Tibial artery (tissue), 4 donors: ENCODE measurements around the gene OSM.

Experiments
- DNase-seq, 2 donors: peaks; one replicate each; pipeline ENCODE4 v3.0.0-alpha.2; 2019
- H3K27ac ChIP-seq, 2 donors: fragments of 200-600 bp; sonication (generic) in 1 of 2; 1 replicate in 1 of 2; 2 replicates in 1 of 2; pipeline ENCODE4 v1.5.1; 2018 to 2019; ENCODE audit warnings: mild to moderate bottlenecking in 1 of 2
- H3K27me3 ChIP-seq, 2 donors: fragments of 200-600 bp; sonication (generic) in 1 of 2; one replicate each; pipeline versions ENCODE4 v1.5.1 to v1.6.0; 2016 to 2019
- H3K36me3 ChIP-seq, 3 donors: fragments of 200-600 bp; sonication (generic) in 2 of 3; one replicate each; pipeline ENCODE4 v1.5.1; 2016 to 2019; ENCODE audit warnings: mild to moderate bottlenecking in 2 of 3
- H3K4me1 ChIP-seq, 4 donors: fragments of 200-600 bp; sonication (generic) in 2 of 4; 1 replicate in 3 of 4; 2 replicates in 1 of 4; pipeline ENCODE4 v1.5.1; 2016 to 2019
- H3K4me3 ChIP-seq, 2 donors: fragments of 200-600 bp; sonication (generic) in 1 of 2; 1 replicate in 1 of 2; 2 replicates in 1 of 2; pipeline ENCODE4 v1.5.1; 2018 to 2019; ENCODE audit warnings: mild to moderate bottlenecking in 2 of 2
- H3K9me3 ChIP-seq, 3 donors: fragments of 200-600 bp; sonication (generic) in 1 of 3; one replicate each; pipeline ENCODE4 v1.5.1; 2016 to 2019
- intact Hi-C: fragments of 100-400 bp; cut with DNase I; formaldehyde crosslinking; loops from one replicate; pipeline ENCODE4 v1.15.0; 2023; ENCODE audit warnings: low total_unique reads
- TF ChIP-seq, protein P1 (sequence below), 2 experiments: fragments of 200-600 bp in 1 of 2; fragments of 450-650 bp in 1 of 2; IDR thresholded peaks; one replicate each; pipeline ENCODE4 v1.5.1; 2017 to 2019; ENCODE audit warnings: antibody characterized with exemption in 2 of 2, mild to moderate bottlenecking in 1 of 2, moderate library complexity in 1 of 2

OSM gene

DNA sequence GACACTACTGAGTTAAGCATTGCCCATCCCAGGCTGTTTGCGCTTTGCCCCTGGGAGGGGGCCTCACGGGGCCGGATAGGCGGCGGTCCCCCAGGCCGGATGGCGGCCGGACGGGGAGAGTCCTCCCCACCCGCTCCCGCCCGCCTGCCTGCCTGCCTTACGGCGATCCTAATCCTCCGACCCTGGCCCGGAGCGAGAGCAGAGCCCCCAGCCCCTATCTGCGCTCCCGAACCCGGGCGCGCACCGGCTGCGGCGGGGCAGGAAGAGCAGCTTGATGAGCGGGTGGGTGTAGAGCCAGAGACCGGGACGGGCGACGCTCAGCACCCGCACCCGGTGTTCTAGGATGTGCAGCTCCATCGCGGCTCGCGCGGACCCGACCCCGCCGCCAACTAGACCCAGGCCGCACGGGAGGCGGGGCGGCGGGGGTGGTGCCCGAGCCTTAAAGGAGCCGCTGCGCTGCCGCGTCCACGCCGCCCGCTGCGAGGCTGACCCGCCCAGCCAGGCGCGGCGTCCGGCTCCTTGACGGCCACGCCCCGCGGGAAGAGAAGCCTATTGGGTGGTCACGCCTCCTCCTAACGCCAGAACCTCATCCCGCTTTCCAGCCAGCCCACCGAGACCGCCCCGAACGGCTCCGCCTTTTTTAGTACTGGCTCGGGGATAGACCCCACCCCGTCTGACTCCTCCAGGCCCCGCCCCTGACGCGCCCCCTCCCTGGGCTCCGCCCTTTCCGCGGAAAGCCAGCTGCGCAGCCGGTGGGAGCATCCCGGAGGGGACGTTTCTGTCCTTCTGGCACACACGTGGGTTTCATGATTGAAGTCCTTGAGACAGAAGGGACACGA lies 22.7 kb upstream of the OSM start, which contains the start of gene CASTOR1:
Gene CASTOR1, minus strand, starts transcription at position 365 of the 839 bp plus-strand sequence. Its CDS starts 8 bp downstream, at position 357.
- peak within 1 kb of the TSS; percentile 76 to 99 for H3K4me3 ChIP-seq
- peak; percentile 99 to 100 for DNase-seq
- no peaks in the 10 kb centered on the region for H3K27me3 ChIP-seq
- TF ChIP-seq, protein P1, sequence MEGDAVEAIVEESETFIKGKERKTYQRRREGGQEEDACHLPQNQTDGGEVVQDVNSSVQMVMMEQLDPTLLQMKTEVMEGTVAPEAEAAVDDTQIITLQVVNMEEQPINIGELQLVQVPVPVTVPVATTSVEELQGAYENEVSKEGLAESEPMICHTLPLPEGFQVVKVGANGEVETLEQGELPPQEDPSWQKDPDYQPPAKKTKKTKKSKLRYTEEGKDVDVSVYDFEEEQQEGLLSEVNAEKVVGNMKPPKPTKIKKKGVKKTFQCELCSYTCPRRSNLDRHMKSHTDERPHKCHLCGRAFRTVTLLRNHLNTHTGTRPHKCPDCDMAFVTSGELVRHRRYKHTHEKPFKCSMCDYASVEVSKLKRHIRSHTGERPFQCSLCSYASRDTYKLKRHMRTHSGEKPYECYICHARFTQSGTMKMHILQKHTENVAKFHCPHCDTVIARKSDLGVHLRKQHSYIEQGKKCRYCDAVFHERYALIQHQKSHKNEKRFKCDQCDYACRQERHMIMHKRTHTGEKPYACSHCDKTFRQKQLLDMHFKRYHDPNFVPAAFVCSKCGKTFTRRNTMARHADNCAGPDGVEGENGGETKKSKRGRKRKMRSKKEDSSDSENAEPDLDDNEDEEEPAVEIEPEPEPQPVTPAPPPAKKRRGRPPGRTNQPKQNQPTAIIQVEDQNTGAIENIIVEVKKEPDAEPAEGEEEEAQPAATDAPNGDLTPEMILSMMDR (IDR thresholded peaks at IDR 0.05), result peak in 1 of 2 experiments; percentile 11
- peak within 1 kb of the TSS; percentile 89 to 99 for H3K27ac ChIP-seq
- no peaks in the 10 kb centered on the region for H3K9me3 ChIP-seq
- peaks cover 17 to 52% (median 31%) of the 10 kb centered on the region in 4 donors for H3K4me1 ChIP-seq
- peaks cover 27 to 55% (median 53%) of the 10 kb centered on the region in 3 donors for H3K36me3 ChIP-seq
- intact Hi-C loops, result loop anchor here (2.0 kb wide), 2 partner anchors 37 to 67 kb away; partner anchors contain the start of genes CCDC157, SF3A1 and TBC1D10A

DNA sequence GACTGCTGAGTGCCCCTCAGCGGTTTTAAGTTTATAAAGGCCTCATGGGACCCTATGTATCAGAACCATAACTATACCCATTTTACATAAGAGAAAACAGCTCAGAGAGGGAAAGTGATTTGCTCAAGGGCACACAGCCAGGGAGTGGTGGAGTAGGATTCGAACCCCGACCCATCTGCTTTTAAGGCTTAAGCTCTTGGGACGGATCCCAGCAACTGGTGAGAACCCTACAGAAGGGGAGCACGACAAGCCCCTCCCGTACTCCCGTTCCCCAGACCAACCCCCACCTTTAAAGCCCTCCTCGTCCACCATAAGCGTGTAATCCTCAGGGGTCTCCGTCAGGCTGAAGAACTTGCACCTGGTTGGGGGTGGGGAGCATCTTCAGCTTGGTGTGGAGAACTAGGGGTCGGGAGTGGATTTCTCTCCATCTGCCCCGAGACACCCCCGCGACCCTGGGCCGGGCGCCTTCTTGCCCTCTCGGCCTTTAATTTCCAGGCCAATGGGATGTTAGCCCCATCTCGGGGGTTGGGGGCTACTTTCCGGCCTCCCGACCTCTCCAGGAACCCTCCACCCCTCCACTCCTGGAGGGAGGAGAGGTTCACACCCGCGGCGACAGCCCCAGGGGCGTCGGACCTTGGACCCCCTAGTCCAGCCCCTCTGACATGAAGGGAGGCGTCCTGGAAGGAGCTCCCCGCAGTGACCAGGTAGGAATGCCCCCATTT lies 21.9 kb upstream of the OSM start:
- intact Hi-C loops, result loop anchor here (2.0 kb wide), 2 partner anchors 38 to 68 kb away; partner anchors contain the start of genes CCDC157, SF3A1 and TBC1D10A
- peaks cover 17 to 52% (median 31%) of the 10 kb centered on the region in 4 donors for H3K4me1 ChIP-seq
- peak overlapping the region; percentile 89 to 99 for H3K27ac ChIP-seq
- no peak for DNase-seq
- H3K27me3 ChIP-seq, result no peaks in the 10 kb centered on the region
- TF ChIP-seq, protein P1 (IDR thresholded peaks at IDR 0.05), result no peak
- peaks cover 24 to 55% (median 53%) of the 10 kb centered on the region in 3 donors for H3K36me3 ChIP-seq
- H3K9me3 ChIP-seq, result no peaks in the 10 kb centered on the region
- peak overlapping the region; percentile 76 to 99 for H3K4me3 ChIP-seq

DNA sequence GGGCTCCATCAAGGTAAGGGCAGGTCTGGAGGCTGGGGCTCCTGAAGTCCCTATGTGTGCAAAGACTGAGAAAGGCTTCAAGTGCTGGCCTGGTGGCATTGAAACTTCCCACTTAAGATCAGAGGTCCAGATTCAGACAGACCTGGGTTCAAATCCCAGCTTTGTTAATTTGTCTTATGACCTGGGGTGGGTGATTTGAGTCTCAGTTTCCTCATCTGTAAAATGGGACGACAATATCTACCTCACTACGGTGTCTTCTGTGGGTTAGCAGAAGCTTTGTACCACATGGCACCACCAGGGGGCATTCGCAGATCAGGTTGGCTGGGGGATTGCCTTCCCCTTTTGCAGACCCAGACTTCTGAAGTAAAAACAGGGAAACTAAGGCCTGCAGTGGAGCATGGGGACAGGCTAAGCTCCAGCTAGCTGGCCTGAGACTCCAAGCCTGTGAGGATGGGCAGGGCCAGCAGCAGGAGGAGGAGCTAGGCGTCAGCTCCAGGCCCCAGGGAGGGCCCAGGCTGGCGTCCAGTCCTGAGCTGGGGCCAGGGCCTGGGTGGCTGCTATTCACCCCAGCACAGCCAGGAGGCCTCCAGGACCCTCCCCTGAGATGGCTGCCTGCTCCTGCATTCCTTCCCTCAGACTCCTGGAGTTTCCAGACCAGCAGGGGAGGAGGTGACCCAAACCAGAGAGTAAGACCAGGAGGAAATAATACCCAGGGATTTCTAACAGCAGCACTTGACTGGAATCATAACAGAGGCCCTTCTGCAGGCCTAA lies 21.2 kb upstream of the OSM start:
- TF ChIP-seq, protein P1 (IDR thresholded peaks at IDR 0.05), result peak; percentile 82 to 85
- DNase-seq, result peak; percentile 89 to 96
- Histone ChIP-seq H3K27me3 (no peaks in the 10 kb centered on the region), H3K4me1 (peaks cover 17 to 52% (median 31%) of the 10 kb centered on the region in 4 donors), H3K4me3 (peak overlapping the region; percentile 76 to 99), H3K27ac (peak overlapping the region; percentile 89 to 99), H3K9me3 (no peaks in the 10 kb centered on the region), H3K36me3 (peaks cover 18 to 55% (median 48%) of the 10 kb centered on the region in 3 donors)
- intact Hi-C loops, result loop anchor here (1.0 to 2.0 kb wide), 3 partner anchors 39 to 99 kb away; partner anchors contain the start of genes CCDC157, RNF215, SF3A1 and TBC1D10A

DNA sequence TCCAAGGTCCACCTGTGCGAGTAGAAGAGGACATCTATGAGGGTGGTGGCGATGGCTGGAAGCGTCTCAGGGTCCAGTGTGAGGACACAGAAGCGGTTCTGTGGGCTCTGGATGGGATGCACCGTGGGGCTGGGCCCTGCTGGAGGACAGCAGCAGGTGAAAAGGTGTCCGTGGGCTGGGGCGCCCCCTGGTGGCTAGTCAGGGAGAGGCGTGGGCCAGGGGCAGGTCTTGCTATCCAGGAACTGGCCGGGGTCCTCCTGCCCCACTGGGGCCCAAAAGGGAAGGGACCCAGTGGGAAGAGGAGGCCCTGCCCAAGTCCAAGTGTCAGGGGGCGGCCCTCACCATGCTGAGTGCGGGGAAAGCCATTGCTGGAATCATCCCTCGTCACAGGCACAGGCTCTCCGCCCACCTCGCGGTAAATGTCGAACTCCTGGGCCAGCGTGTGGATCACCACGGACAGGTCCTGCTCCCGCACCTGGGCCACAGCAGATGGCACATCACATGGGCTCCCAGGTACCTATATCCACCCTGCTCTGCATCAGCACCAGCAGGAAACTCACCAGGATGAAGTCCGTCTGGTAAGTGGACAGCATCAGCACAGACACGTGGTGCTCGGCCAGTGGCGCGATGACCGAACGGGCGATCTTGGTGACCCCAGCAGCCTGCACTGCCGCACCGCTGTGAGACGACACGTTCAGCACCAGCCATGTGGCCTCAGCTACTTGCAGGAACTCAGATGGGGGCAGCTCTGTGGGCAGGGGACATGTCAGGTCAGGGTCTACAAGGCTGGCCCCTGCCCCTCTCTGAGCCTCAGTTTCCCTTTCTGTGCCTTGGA lies 20.4 kb upstream of the OSM start:
- TF ChIP-seq, protein P1 (IDR thresholded peaks at IDR 0.05), result peak; percentile 74 to 76
- H3K36me3 ChIP-seq, result peaks cover 18 to 53% (median 40%) of the 10 kb centered on the region in 3 donors

More for the DNA sequence above, 20.4 kb upstream of the OSM start:
- peak in 1 of 2 donors; percentile 66 for DNase-seq
- Histone ChIP-seq H3K27ac (peak overlapping the region in 1 of 2 donors; percentile 99), H3K9me3 (no peaks in the 10 kb centered on the region), H3K4me3 (no peak overlapping the region), H3K4me1 (peaks cover 17 to 47% (median 31%) of the 10 kb centered on the region in 4 donors), H3K27me3 (no peaks in the 10 kb centered on the region)
- intact Hi-C loops, result loop anchor here (1.0 kb wide), 1 partner anchor 100 kb away; the partner anchor contains the start of gene RNF215
